Measurements from ENCODE around the gene NLK. TPM values are rescaled to one million over a fixed set of nuclear protein-coding genes. Genes with fewer than 3 reads are reported as not detected.

NLK gene
- total RNA-seq, 6 donors from 2014 or later: 16.1 to 34.5 (median 19.9) TPM

- no peak for ATAC-seq (ENCODE audit: low FRiP score in 2 of 2)
- H3K4me3 ChIP-seq: no peak overlapping the region
- no peak for DNase-seq
Observed at GRCh38 chr17:28046034-28046825, 3.8 kb downstream of the NLK start.

GRCh38 chr17:28047806-28048205 is 5.3 kb downstream of the NLK start:
- Histone ChIP-seq H3K4me3 (no peak overlapping the region), H3K9me3 (no peaks in the 10 kb centered on the region), H3K27ac (no peak overlapping the region), H3K27me3 (no peaks in the 10 kb centered on the region), H3K36me3 (no peaks in the 10 kb centered on the region), H3K4me1 (peaks cover 25 to 44% (median 41%) of the 10 kb centered on the region in 4 donors)
- ATAC-seq (ENCODE audit: low FRiP score in 2 of 2) (no peak), DNase-seq (no peak)
- TF ChIP-seq CTCF (IDR thresholded peaks at IDR 0.05) (no peak), POLR2AphosphoS5 (IDR thresholded peaks at IDR 0.05) (no peak), POLR2A (IDR thresholded peaks at IDR 0.05) (no peak), EP300 (IDR thresholded peaks at IDR 0.05) (no peak)
- WGBS, 2 donors: 31 to 51% methylated on average over 4 of the region's 4 CpGs

More at GRCh38 chr17:28046034-28046825, 3.8 kb downstream of the NLK start:
- H3K36me3 ChIP-seq: no peaks in the 10 kb centered on the region
- H3K27me3 ChIP-seq: no peaks in the 10 kb centered on the region
- peaks cover 30 to 47% (median 40%) of the 10 kb centered on the region in 4 donors for H3K4me1 ChIP-seq
- no peak for TF ChIP-seq POLR2A (IDR thresholded peaks at IDR 0.05)
- TF ChIP-seq POLR2AphosphoS5 (IDR thresholded peaks at IDR 0.05): no peak
- no peak for TF ChIP-seq CTCF (IDR thresholded peaks at IDR 0.05)
- no peak for TF ChIP-seq EP300 (IDR thresholded peaks at IDR 0.05)
- no peak overlapping the region for H3K27ac ChIP-seq
- H3K9me3 ChIP-seq: no peaks in the 10 kb centered on the region
- WGBS, 2 donors: 73 to 85% methylated on average over 3 of the region's 3 CpGs

- Histone ChIP-seq H3K9me3 (no peaks in the 10 kb centered on the region), H3K36me3 (no peaks in the 10 kb centered on the region), H3K27ac (no peak overlapping the region), H3K4me1 (peaks cover 23 to 37% (median 33%) of the 10 kb centered on the region in 4 donors), H3K4me3 (no peak overlapping the region), H3K27me3 (no peaks in the 10 kb centered on the region)
- WGBS, 2 donors: 91 to 100% methylated on average over 1 of the region's 1 CpG
- TF ChIP-seq CTCF (IDR thresholded peaks at IDR 0.05) (no peak), POLR2AphosphoS5 (IDR thresholded peaks at IDR 0.05) (no peak), EP300 (IDR thresholded peaks at IDR 0.05) (no peak), POLR2A (IDR thresholded peaks at IDR 0.05) (no peak)
- DNase-seq (no peak), ATAC-seq (ENCODE audit: low FRiP score in 2 of 2) (no peak)
Observed at GRCh38 chr17:28049071-28049470, 6.6 kb downstream of the NLK start.

GRCh38 chr17:28053044-28053670 is 10.7 kb downstream of the NLK start:
- DNase-seq (no peak), ATAC-seq (ENCODE audit: low FRiP score in 2 of 2) (no peak)
- H3K9me3 ChIP-seq: no peaks in the 10 kb centered on the region
- peaks cover 31 to 40% (median 35%) of the 10 kb centered on the region in 4 donors for H3K4me1 ChIP-seq
- H3K36me3 ChIP-seq: no peaks in the 10 kb centered on the region
- H3K27ac ChIP-seq: no peak overlapping the region
- no peaks in the 10 kb centered on the region for H3K27me3 ChIP-seq
- TF ChIP-seq EP300 (IDR thresholded peaks at IDR 0.05) (no peak), POLR2AphosphoS5 (IDR thresholded peaks at IDR 0.05) (no peak), POLR2A (IDR thresholded peaks at IDR 0.05) (no peak), CTCF (IDR thresholded peaks at IDR 0.05) (no peak)
- WGBS, 2 donors: 74 to 77% methylated on average over 3 of the region's 3 CpGs
- no peak overlapping the region for H3K4me3 ChIP-seq

Data from upper lobe of left lung (tissue), 6 donors.